HG03103 (cell line): ENCODE results near the gene TOMM40L.

Source experiments
- ATAC-seq: cut with Tn5 transposase; IDR thresholded peaks from one replicate; pipeline ENCODE4 v1.9.1; 2021; ENCODE audit warnings: low read depth; ENCODE audit not compliant: unreplicated experiment

Gene TOMM40L

DNA sequence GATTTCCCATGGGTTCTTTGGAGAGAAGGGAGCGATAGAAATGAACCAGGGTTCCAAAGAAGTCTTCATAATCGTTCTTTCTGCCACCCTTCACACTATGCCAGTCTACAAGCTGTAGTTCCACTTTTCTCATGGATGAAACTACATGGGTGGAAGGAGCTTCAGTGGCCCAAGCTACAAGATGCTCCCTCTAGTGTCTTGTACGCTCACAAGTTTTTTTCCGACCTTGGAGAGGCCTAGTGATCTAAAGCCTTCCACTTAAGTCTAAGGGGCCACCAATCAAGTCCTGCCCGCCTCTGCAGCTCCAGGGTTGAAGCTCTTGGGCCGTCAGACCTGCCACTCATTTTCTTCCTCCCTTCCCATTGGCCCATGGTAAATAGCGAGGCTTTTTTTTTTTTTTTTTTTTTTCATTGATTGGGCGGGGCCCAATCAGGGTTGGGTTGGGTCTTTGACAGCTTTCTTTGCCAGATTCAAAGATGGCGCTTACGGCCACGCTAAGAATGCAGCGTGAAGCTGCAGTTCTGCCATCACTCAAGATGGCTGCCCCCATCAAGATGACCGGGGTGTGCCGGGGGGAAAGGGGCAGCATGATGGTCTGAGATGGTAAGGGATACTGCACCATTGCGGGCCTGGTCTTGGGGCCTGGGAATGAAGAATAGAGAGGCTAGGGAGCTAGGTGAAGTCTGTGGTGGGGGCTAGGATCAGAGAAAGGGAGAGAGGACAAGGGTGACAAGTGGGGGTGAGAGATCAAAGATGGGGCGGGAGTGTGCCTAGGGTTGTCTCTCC lies at the start of gene TOMM40L:
Gene TOMM40L (plus strand): TSS at position 527 of the 786 bp plus-strand sequence. CDS start 430 bp downstream, outside the sequence.
- ATAC-seq: peak; percentile 93

DNA sequence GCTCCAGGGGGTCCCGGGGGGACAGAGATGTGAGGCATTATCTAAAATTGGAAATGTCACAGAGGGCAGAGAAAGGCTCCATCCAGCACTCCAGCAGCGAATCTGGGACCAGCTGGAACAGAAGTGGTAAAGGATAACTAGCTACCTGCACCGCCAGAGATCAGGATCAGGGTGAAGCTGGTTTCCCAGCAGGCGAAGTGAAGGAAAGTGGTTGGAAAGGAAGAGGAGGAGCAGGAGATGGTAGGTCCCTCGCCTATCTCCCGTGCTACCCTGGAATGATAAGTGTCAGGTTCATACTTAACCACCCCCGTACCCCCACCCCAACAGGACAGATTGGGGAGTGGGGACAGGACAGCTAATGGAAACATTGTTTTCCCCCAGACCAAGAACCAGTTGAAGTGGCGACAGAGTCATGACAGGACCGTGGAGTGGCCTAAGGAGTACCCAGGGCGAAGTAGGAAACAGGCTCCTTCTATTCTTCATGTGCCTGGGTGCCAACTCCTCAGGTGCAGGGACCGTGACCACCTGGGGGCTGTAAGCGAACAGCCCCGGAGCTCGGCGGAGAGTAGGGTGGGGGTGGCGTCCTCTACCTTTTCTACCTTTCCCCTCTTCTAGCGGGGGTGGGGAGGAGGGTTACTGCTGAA lies 49.3 kb upstream of the TOMM40L start:
- no peak for ATAC-seq

DNA sequence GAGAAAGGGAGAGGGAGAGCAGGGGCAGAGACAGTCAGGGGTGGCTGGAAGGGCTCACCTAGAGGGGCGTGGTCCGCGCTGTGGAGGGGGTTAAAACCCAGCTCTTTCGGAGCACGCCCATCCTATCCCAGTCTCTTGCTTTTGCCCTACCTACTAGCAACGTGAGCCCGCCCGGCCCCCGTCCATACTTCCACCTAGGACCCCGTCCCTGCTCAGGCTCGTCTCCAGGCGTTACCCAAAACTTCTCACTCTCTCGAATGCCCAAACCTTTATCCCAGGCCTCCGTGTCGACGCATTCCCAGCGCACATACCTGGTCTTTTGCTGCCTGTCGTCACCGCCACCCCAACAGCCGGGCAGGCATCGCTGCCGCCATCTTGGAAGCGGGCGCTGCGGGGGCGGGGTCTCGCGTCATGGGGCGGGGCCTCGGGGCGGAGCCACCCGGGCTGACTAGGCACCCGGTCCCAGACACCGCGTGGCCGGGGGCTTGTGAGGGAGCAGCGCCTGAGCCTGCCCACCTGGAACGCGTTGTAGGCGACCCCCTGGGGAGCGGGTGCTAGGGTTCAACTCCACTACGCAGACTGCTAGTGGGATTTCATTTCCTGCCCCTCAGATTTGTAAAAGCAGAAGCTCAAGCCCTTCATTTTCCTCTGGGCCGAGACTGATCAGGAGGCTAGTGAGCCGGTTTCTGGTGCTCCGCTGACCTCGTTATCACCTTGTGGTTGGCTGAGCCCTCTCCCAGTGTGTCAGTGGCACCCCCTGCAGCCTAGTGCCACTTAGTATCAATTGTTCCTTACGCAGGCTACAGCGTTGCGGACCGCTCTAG lies 48.5 kb upstream of the TOMM40L start, which contains the start of gene B4GALT3:
Gene B4GALT3 (minus strand): TSS at position 396 of the 824 bp plus-strand sequence. CDS start 1,447 bp downstream, outside the sequence.
- ATAC-seq: peak; percentile 66

DNA sequence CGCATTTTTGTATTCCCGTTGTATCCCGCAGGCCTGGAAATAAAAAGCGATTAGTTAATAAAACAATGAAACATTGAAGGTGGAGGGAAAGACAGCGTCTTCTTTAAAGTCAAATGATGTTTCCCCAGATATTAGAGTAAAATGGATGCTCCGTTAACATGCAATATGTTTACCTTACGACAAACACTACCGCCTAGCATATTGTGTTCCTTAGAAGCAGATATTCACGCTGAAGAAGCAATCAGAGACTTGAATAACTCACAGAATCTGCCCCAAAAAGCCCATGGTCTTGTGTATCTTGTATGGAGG lies 48.0 kb upstream of the TOMM40L start:
- no peak for ATAC-seq

DNA sequence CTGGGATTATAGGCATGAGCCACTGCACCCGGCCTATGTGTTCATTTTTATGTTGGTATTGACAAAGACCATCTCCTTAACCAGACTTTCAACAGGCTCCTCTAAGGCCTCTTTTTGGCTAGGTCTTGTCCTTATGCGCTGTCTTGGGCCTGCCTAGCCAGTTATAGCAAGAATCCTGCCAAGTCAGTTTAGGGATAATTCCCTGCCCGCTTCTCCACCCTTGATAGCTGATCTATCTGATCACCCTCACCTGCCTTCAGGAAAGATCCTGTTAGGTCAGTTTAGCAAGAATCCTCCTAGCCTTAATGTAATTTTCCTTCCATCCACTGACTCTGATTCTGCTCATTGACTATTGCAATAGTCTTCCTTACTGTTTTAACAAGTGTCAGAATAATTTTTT lies 46.2 kb upstream of the TOMM40L start:
- no peak for ATAC-seq

DNA sequence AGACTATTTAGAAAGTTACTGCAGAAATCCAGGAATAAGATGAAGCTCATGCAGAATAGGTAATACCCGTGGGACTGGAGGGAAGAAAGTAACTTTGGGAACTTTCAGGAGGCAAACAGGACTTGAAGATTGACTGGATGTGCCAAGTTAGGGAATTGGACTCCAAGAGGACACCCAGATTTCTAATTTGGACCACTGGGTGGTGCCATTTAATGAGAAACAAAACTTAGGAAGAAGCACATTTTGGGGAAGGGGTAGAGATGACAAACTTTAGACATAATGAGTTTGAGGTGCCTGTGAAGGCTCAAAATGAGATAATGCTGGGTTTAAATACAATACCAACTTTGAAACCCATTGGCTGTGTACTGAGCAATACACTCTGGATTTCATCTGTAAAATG lies 45.2 kb upstream of the TOMM40L start:
- no peak for ATAC-seq

DNA sequence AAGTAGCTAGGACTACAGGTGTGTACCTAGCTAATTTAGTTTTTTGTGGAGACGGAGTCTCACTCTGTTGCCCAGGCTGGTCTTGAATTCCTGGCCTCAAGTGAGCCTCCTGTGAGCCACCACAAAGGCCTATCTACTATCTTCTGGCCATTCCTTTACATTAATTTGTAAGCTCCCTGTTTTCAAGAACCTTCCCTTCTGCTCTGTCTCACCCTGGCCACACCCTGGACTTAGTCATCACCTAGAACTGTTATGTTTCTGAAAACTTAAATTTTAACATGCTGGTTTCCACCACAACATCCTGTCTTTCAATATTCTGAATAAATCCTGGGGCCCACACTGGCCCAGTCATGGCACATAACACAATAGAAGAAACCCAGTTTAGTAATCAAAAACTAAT lies 43.6 kb upstream of the TOMM40L start:
- peak; percentile 34 for ATAC-seq

DNA sequence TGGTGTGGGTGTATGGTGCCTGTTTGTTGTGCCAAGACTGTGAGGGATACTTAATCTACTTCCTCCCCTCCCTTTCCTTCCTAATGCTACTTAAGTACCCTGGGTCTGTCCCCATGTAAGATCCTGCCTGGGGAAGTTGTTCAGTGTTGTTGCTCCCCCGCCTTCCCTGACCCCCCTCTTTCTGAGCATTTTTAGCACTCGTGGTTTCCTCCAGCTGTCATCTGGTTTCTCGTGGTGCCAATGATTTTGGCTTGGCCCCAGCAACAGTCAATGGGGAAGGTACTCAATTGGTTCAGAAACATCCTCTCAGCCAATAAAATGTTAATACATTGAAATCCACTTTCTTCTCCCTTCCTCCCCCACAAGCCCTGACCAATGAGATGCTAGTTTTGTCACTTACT lies 40.6 kb upstream of the TOMM40L start:
- peak; percentile 48 for ATAC-seq

DNA sequence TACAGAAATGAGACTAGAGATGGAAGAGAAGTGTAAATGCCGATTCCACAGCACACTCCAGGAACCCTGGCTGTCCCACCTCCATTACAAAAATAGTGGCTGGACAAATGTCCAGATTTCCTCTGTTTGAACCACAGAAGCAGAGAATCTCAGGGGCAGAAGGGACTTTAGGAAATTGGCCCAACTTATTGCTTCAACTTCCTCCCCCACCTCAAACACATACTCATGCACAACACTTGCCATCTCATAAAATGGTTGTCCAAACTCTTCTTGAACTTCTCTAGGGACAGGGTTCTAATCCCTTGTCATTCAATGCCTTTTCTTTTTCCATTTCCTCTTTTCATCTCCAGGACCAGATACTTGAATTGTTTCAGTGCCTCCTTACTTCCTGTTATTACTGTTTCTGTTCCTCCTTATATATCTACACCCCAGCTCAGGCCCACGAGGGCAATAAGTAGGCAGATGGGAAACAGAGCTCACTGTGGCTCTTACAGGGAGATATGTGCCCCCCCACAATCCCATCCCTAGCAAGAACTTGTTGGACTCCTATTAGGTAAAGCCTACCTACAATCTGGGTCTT lies 40.0 kb upstream of the TOMM40L start:
- ATAC-seq: no peak

DNA sequence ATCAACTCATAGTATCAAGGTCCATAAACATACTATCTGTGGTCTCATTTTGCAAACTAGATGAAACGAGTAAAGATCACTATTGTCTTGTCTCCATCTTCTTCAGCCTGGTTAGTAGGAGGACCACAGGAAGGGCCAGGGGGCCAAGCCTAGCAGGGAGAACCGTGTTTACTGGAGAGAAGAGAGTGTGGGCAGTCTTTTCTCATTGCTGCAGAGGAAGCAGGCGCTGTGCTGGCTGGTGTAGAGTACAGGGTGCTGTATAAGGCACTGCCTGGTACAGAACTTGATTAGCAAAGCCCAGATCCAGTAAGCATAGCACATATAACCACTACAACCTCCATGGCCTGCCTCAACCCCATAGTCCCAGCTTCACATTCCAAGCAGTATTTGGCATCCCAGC lies 38.5 kb upstream of the TOMM40L start:
- ATAC-seq: no peak

DNA sequence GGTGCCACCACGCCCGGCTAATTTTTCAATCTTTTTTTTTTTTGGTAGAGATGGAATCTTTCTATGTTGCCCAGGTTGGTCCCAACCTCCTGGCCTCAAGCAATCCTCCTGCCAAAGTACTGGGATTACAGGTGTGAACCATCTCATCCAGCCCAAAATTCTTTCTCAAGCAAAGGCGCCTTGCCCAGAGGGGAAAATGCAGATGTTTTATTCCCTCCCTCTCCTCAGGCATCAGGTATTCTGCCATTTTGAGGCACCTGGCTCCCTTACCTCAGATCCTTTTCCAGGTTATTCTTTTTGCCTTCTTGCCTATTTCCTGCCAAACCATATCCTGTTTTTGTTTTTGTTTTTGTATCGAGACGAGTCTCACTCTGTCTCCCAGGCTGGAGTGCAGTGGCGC lies 37.5 kb upstream of the TOMM40L start:
- ATAC-seq: no peak

DNA sequence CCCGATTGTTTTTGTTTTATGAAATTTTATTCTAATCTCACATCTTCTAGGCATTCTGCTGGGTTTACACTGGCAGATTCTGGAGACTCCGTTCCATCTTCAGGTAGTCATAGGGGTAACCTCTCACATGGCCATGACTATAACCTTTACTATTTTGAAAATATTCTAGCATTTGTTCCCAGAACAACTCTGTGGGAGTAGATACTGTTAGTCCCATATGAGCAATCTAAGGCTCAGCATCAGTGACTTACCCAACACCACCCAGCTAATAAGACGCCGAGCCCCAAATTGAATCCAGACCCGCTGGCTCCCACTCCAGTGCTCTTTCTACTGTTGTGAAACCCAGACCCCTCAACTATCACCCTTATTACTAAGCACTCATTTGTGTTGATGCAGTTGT lies 36.8 kb upstream of the TOMM40L start:
- no peak for ATAC-seq

DNA sequence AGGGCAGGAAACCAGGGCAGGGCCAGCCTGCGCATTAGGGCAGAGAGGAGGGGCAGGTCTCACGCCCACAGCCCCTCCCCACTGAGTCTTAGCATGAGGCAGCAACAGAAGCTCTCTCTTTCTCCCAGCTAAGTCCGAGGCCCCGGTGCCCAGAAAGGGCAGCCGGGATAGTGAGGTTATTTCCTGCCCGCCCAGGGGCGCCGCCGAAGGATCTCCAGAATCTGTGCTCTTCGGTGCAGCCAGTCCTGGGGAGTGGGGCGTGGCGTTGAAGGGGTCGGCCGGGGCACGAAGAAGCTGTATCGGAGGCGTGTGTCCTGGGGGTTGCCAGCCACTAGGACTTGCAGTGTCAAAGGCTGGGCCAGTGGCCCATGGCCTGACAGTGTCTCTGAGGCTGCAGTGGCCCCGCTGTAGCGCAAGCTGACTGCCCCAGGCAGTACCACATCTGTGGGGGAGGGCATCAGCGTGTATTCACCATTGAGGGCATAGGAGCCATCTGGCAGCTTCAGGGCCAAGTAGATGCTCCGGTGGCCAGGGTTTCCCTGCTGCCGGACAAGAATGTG lies 34.8 kb upstream of the TOMM40L start:
- no peak for ATAC-seq

DNA sequence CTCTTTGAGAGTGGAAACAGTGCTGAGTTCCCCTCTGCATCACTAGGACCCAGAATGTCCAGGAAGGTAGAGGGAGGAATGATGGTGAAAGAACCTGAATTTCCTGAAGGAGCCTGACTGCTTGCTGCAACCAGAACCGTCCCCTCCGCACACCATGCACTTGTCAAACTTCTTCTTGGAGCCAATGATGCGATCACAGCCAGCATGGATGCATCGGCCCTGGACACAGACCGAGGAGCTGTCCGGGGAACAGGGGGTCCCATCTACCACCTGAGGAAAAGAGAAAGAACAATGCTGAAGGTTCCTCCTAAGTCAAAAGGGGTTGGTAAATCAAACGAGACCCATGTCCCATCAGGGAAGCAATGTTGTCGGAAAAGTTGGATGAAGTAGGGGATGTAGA lies 33.9 kb upstream of the TOMM40L start:
- ATAC-seq: no peak

DNA sequence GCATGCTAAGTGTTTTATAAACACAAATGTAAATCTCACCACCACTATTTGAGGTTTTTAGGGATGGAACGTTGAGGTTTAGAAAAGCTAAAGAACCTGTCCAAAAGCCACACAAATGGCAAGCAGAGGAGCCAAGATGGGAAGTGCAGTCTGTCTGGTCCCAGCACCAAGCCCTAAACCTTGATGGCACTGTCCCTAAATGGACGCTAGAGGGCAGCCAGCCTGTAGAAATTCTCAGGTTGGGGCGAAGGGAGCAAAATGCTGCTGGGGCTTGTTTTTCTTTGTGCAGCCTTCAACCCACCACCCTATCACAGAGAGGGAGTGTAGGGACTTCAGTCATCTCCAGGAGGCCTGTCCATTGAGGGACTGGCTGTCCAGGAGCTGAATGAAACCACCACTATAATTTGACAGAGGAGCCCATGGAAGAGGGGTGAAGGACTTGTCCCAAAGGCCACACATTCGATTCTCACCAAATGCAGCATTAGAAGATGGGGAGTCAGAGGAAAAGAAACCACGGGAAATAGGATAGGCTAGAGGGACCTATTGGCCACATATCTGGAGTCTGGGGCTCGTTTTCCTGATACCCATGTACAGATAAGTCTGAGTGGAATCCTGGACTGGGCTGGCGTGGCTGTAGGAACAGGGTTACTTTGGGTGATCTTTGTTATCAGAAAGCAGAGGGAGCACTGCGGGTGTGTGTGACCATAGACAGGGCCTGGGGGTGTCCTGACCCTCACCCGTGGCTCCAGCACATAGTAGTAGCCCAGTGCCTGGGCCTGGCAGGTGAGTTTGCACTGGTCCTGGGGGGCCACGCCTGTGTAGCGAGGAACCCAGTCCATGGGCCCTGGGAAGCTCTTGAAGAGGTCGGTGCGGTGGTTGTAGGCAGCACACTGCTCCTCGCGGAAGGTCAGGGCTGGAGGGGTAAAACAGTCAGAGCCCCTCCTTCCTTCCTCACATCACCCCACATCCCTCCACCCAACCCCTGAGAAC lies 33.1 kb upstream of the TOMM40L start:
- no peak for ATAC-seq

DNA sequence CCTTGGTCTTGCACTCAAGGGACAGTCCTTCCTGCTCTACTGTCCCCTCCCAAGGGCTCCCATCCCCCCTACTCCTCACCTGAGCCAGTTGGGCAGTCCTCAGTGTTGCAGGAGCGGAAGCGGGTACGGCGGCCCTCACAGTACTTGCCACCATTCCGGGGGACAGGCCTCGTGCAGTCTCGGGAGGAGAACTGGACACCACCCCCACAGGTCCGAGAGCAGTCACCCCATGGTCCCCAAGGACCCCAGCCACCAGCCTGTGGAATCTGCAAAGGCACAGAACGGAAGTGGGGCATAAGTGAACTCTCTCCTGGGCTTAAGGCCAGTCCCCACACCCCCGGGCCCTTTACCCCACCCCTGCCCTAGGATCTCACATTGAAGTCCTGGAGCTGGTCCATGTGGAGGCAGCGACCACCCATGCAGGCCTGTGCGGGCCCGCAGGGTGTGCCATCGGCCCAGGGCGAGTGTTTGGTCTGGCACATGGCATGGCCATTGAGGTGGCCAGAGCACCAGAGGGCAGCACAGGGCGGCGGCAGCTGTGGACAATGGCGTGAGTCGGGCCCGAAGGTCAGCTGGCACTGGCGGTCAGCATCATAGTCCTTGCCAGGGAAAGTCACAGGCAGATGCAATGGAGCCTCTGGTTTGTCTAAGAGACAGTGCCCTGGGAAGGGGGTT lies 32.2 kb upstream of the TOMM40L start:
- no peak for ATAC-seq

DNA sequence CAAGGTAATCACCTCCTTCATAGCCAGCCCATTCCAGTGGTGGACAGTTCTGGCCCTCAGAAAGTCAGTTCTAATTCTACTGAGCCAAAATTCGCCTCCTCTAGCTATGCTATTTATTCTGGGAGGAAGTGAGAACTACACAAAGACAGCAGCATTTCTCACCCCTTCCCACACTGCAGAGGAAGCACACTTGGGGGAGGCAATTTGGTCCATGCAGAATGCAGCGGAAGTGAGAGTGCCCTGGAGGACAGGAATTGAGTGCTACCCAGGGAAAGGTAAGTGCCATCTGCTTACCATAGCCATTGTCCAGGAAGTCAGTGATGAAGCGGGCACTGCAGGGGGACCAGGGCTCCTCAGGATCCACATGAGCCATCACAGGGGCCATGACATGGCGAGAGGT lies 30.7 kb upstream of the TOMM40L start:
- no peak for ATAC-seq

DNA sequence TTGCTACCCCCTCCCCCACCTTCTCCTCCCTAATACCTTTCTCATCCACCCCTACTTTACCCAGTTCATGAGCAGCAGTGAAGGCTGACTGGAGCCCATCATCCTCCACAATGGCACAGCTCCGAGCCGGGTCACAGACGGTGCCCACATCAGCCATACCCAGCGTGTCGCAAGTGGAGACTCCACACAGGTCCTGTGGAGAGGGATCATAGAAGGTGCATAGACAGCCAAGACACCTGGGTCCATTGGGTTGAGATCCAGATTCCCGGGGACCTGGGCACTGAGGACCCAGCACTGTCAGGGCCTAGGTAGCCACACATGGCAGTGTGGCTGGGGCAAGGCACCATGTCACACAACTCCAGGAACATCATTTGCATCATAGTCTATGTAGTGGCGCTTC lies 29.7 kb upstream of the TOMM40L start:
- ATAC-seq: no peak
